Ishikawa (cell line): ENCODE results near the gene AUTS2.

Source experiments
- CEBPB ChIP-seq: IDR thresholded peaks from 2 replicates; pipeline ENCODE4 v1.6.1; 2012
- NFIC ChIP-seq: IDR thresholded peaks from 2 replicates; pipeline ENCODE4 v1.6.1; 2012
- TAF1 ChIP-seq: IDR thresholded peaks from 2 replicates; pipeline ENCODE4 v1.6.1; 2012; ENCODE audit warnings: low read depth, mild to moderate bottlenecking
- TF ChIP-seq, protein P1 (sequence below): IDR thresholded peaks from 2 replicates; pipeline ENCODE4 v1.6.1; 2012; ENCODE audit warnings: low read depth, mild to moderate bottlenecking
- TF ChIP-seq, protein P2 (sequence below): IDR thresholded peaks from 2 replicates; pipeline ENCODE4 v1.6.1; 2012

GRCh38 chr7:70027867-70028266 lies 429.6 kb downstream of the AUTS2 start:
- TF ChIP-seq TAF1 (no peak), CEBPB (no peak), NFIC (no peak)
- TF ChIP-seq, protein P1, sequence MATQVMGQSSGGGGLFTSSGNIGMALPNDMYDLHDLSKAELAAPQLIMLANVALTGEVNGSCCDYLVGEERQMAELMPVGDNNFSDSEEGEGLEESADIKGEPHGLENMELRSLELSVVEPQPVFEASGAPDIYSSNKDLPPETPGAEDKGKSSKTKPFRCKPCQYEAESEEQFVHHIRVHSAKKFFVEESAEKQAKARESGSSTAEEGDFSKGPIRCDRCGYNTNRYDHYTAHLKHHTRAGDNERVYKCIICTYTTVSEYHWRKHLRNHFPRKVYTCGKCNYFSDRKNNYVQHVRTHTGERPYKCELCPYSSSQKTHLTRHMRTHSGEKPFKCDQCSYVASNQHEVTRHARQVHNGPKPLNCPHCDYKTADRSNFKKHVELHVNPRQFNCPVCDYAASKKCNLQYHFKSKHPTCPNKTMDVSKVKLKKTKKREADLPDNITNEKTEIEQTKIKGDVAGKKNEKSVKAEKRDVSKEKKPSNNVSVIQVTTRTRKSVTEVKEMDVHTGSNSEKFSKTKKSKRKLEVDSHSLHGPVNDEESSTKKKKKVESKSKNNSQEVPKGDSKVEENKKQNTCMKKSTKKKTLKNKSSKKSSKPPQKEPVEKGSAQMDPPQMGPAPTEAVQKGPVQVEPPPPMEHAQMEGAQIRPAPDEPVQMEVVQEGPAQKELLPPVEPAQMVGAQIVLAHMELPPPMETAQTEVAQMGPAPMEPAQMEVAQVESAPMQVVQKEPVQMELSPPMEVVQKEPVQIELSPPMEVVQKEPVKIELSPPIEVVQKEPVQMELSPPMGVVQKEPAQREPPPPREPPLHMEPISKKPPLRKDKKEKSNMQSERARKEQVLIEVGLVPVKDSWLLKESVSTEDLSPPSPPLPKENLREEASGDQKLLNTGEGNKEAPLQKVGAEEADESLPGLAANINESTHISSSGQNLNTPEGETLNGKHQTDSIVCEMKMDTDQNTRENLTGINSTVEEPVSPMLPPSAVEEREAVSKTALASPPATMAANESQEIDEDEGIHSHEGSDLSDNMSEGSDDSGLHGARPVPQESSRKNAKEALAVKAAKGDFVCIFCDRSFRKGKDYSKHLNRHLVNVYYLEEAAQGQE = no peak
- TF ChIP-seq, protein P2, sequence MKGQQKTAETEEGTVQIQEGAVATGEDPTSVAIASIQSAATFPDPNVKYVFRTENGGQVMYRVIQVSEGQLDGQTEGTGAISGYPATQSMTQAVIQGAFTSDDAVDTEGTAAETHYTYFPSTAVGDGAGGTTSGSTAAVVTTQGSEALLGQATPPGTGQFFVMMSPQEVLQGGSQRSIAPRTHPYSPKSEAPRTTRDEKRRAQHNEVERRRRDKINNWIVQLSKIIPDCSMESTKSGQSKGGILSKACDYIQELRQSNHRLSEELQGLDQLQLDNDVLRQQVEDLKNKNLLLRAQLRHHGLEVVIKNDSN = no peak
